ENCODE results near the gene TET2. TPM values are rescaled to one million over a fixed set of nuclear protein-coding genes. Genes with fewer than 3 reads are reported as not detected.
A peak's percentile ranks its signal among the peaks of the same experiment; 100 is the strongest.

Gene TET2
- total RNA-seq, result 28.2 TPM

GRCh38 chr4:105146276-105147015, at the start of gene TET2:
TET2 (plus strand) TSS chr4:105146876; CDS start chr4:105233943, 87,067 bp downstream.
- ATAC-seq, result peak; percentile 90

- no peak for ATAC-seq
Observed at GRCh38 chr4:105102016-105102415, 44.7 kb upstream of the TET2 start.

DNA sequence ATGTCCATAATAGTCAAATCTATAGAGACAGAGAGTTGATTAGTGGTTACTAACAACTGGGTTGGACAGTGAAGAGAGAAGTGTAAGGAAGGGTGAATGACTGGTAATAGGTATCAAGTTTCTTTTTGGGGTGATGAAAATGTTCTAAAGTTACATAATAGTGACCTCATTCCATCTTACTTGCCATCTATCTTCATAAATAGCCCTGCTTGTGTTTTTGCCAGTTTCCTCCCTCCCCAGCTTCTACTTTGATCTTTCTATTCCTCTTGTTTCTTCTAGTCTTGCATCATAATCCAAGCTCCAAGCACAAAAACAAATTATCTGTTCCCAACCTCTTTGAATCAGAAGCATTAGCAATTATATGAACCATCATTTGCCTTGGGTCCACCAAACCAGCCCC, 40.2 kb upstream of the TET2 start:
- no peak for ATAC-seq

- no peak for ATAC-seq
Observed at GRCh38 chr4:105107095-105107856, 39.4 kb upstream of the TET2 start.

GRCh38 chr4:105108971-105109370, 37.7 kb upstream of the TET2 start:
- no peak for ATAC-seq

DNA sequence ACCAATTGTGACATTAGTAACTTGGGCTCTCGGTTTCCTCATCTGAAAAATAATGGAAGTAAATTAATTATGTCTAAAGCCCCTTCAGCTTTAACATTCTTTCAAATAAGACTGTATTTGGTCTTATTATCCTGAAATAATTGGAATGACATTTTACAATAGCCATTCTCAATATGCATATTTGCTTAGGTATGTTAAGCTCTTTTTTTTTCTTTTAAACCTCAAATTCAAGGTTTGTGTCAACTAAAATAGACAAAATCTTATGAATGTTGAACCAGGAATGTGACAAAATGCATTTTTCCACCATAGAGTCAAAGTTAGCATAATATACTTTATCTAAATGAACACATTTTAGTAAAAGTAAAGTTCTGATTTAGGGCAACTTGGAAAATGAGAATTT, 34.4 kb upstream of the TET2 start:
- ATAC-seq, result no peak

DNA sequence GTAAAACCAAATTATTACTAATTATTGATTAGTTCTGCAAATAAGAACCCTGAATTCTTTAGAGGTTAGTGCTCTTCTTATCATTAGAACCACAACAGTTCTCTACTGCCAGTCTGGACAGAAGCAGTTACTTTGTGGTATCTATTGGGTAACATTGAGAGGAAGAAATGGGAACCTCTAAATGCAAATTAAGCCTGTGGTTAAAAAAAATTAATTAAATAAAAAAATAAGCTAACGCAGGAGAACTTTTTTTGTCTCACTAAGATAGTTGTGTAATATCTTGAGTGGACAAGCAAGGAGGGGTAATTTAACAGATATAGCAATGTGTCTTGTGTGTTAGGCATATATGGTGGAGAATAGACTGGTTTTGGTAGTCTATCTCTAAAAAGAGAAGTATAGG, 32.9 kb upstream of the TET2 start:
- ATAC-seq, result no peak

DNA sequence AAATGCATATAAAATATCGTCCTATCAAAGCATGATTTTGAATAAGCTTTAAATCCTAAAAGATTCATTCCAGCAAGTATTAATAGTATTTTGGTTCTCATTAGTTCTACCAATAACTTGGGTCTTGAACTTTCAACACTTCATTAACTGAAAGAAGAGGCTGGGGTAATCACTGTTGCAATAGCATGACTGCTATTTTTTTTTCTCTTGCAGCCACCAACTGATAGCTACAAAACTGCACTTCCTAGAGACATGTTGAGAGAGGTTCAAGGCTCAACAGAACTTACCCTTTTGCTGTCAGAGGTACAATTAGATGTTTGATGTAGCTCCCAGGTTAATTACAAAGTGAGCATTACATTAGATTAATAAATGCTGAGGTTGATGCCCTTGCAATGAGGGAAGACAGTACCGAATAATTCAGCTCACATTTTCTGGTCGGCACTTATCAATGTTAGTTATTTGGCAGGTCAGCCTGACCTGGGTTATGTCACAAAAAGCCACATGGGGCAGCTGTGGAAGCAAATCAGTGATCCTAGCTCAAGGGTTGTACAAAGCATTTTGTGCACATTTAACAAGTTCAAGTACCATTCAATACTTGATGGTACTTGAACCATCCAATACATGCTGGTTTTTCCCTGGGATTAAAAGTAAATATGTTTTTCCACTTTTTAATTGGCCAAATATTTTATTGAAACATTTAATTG, 29.9 kb upstream of the TET2 start:
- ATAC-seq, result no peak

DNA sequence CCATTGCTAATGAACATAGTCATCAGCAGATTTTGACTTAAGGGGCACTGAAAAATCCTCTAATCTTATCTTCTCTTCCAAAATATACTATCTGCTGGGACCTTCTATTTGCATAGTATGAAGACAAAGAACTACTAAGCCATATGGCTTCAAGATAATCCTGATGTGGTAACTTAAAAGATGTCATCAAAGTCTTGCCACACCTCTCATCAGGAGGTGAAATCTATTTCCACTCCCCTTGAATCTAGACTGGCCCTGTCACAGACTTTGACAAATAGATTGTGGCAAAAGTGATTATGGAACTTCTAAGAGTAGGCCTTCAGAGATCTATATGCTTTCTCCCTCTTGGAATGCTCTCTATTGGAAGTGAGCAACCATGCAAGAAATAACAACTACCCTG, 27.3 kb upstream of the TET2 start:
- no peak for ATAC-seq

DNA sequence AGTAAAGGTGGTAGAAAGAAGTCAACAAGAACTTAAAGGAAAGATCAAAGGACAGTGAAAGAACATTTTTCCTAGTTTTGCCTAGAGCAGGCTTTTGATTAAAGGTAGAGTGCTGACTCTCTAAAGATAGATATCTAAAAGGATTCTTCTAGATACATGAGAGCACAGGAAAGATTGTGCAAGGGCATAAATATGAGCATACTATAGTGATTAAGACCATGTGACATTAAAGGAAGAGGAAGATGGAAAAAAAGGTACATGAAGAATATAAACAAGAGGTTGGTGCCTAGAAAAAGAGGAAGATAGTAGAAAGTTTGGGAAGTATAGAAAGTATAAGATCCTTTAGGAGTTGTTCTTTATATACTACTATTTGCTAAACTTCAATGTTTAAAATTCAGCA, 26.1 kb upstream of the TET2 start:
- no peak for ATAC-seq

GRCh38 chr4:105122350-105122749, 24.3 kb upstream of the TET2 start:
- no peak for ATAC-seq

GRCh38 chr4:105126311-105127169, 20.1 kb upstream of the TET2 start:
- no peak for ATAC-seq

DNA sequence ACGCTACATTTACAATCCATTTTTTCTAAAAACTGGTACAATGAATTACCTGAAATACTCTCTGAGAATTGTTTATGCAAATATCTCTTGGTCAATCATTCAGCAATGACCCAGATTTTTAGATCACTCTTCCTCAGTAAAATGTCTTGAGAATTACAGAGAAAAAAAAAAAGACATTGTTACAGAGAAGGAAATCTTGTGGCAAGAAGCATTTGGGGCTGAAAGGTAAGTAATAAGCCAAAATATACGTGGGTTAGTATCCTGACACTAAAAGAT, 19.6 kb upstream of the TET2 start:
- ATAC-seq, result no peak

- no peak for ATAC-seq
Observed at GRCh38 chr4:105128208-105128607, 18.5 kb upstream of the TET2 start.

- ATAC-seq, result no peak
Observed at GRCh38 chr4:105129286-105130040, 17.2 kb upstream of the TET2 start.

DNA sequence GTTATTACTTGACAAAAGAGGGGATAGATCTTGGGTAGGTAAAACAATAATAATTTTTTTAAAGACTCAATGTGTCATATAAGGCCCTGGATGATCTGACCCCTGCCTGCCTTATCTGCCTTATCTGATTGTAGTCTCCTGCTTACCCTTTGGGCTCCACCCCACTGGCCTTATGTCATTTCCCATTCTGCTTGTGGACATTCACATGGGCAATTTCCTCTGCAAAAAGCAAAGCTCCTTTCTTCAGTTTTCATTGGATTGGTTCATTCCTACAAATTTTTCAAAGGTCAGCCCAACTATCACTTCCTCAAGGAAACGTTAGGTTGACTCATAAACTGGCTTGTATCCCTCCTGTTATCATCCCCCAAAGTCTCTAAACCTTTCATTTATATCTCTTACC, 15.7 kb upstream of the TET2 start:
- no peak for ATAC-seq

- no peak for ATAC-seq
Observed at GRCh38 chr4:105133976-105134375, 12.7 kb upstream of the TET2 start.

DNA sequence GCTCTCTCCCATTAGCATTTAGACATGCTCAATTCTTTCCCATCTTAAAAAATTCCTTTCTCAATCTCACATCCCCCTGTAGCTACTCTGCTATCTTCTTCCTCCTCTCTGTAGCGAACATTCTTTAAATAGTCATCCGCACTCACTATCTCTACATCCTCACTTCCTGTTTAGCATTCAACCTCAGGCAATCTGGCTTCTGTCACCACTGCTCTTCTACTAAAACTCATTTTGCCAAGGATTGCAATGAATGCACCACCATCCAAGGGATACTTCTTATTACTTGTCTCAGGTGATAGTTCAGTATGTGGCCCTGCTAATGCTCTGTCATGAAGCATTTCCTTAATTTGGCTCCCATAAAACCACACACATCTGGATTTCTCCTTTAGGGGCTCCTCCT, 10.9 kb upstream of the TET2 start:
- no peak for ATAC-seq

GRCh38 chr4:105137121-105137875, 9.4 kb upstream of the TET2 start:
- peak; percentile 58 for ATAC-seq

- no peak for ATAC-seq
Observed at GRCh38 chr4:105139646-105140045, 7.0 kb upstream of the TET2 start.

Data from esophagus mucosa (tissue), 1 donor.